GM19238 (cell line): ENCODE data around the gene DACH1.

Experiments
- DNase-seq: peaks from one replicate; pipeline ENCODE4 v3.0.0; 2011; ENCODE audit warnings: low spot score; ENCODE audit not compliant: insufficient read length

DACH1 gene

DNA sequence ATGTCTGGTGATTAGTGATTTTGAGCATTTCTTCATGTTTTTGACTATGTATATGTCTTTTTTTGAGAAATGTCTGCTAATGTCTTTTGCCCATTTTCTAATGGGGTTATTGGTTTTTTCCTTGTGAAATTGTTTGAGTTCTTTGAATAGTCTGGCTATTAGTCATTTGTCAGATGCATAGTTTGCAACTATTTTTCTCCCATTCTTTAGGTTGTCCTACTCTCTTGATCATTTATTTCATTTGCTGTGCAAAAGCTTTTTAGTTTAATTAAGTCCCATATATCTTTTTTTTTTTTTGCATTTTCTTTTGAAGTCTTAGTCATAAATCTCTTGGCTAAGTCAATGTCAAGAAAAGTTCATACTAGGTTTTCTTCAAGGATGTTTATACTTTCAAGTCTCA is 449.8 kb downstream of the DACH1 start:
- no peak for DNase-seq

DNA sequence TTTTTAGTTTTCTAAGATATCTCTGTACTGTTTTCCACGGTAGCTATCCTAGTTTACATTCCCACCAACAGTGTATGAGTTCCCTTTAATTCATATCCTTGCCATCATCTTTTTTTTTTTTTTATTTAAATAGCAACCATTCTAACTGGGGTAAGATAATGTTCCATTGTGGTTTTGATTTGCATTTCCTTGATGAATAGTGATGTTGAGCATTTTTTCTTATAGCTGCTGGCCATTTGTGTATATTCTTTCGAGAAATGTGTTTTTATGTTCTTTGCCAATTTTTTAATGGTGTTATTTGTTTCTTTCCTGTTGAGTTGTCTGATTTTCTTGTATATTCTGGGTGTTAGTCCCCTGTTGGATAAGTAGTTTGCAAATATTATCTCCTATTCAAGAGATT is 454.8 kb downstream of the DACH1 start:
- no peak for DNase-seq

DNA sequence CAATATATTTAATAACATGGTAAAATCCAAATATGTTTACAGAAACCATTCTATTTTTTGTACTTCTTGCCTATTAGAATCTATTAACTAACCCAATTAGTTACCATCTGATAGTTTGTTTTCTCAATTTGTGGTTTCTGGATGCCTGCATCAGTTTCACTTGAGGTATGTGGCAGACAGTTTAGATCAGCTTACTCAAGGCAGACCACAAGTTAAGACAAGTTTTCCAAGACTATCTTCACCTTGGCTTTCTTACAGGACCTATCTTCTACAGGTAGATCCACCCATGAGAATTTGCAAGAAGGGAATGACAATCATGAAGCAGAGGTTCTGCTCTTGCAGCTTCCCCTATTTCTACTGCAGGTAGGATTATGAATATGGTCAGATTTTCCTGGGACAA is 458.6 kb downstream of the DACH1 start:
- DNase-seq: no peak

GRCh38 chr13:71399631-71400215 is 467.3 kb downstream of the DACH1 start:
- no peak for DNase-seq

- DNase-seq: no peak
Measured at GRCh38 chr13:71396149-71396548, 470.9 kb downstream of the DACH1 start.

GRCh38 chr13:71395053-71395452 is 472.0 kb downstream of the DACH1 start:
- DNase-seq: no peak

- DNase-seq: no peak
Measured at GRCh38 chr13:71394176-71394575, 472.8 kb downstream of the DACH1 start.
